H7 (cell line): ENCODE results near the gene U2AF1L4. TPM values are rescaled to one million over a fixed set of nuclear protein-coding genes. Genes with fewer than 3 reads are reported as not detected.

Experiments
- DNase-seq: peaks from one replicate; pipeline ENCODE4 v3.0.0; 2012
- H3K27me3 ChIP-seq: 2 replicates; pipeline ENCODE4 v1.6.0; 2011; ENCODE audit warnings: mild to moderate bottlenecking, low read length; ENCODE audit not compliant: control insufficient read depth, insufficient read depth
- H3K36me3 ChIP-seq: replicated peaks from 2 replicates; pipeline ENCODE4 v1.5.1; 2011; ENCODE audit warnings: low read length; ENCODE audit not compliant: control insufficient read depth, insufficient read depth
- H3K4me3 ChIP-seq: 2 replicates; pipeline ENCODE4 v1.5.1; 2011; ENCODE audit warnings: low read depth, mild to moderate bottlenecking, control low read depth, low read length, moderate library complexity; ENCODE audit not compliant: insufficient read depth
- total RNA-seq: library from RNA; depleted of rRNA; stranded (reverse); fragments of >200 nt; shearing (Covaris generic); gene quantifications from 2 replicates; pipeline ENCODE4 v1.2.3, GENCODE V29; 2014

U2AF1L4 gene
- total RNA-seq, 1 experiment from 2014 or later = 11.6 TPM

GRCh38 chr19:35712567-35713505 is 32.4 kb downstream of the U2AF1L4 start:
- DNase-seq = peak; percentile 80
- H3K36me3 ChIP-seq = no peaks in the 10 kb centered on the region
- peaks cover 3% of the 10 kb centered on the region for H3K27me3 ChIP-seq
- no peak overlapping the region for H3K4me3 ChIP-seq

DNA sequence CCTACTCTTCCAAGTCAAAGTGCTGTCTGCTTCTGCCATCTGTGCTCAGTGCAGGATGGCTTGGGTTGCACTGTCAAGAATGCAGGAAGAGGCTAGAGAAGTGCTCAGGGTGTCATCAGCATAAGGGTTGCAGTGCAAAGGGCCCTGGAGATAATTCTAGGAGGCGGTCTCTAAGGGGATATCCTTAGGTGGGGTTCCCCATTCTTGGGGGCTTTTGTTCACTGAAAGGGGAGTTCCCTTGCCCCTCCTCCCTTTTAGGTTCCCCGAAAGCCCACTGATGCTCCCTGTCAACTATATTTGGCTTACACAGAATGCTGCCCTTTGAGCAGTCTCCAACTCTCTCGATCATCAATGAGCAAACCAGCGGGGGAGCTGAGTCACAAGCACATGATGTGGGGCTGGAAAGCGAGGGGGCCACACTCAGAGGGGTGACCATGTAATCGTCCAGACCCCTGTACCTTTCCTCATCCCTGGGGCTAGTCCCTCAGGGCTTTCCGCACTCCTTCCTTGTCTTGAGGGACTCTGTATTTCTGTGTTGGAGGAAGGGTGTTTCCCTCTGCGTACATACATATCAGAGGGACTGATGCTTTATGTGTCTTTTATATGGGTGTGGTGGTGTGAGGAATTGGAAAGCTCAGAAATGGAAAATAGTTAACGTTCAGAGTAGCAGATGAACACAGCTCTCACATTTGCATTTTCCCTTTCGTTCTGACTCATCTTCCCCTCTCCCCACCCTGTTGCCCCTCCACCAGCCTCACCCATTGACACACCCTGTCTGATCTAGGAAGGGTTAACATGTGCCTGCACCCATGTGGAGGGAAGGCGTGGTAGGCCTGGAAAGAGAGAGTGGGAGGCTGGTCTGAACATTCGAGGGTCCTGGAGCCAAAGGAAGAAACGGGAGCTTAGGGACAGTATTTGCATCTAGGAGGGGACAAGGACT is 34.2 kb downstream of the U2AF1L4 start:
- no peak for DNase-seq
- H3K4me3 ChIP-seq = no peak overlapping the region
- H3K27me3 ChIP-seq = peaks cover 3% of the 10 kb centered on the region
- no peaks in the 10 kb centered on the region for H3K36me3 ChIP-seq

GRCh38 chr19:35708391-35708790 is 36.8 kb downstream of the U2AF1L4 start:
- Histone ChIP-seq H3K27me3 (peaks cover 10% of the 10 kb centered on the region), H3K4me3 (no peak overlapping the region), H3K36me3 (no peaks in the 10 kb centered on the region)
- no peak for DNase-seq

GRCh38 chr19:35704218-35704617 is 41.0 kb downstream of the U2AF1L4 start, which contains the start of gene ZBTB32:
Gene ZBTB32, plus strand, starts transcription at chr19:35704558. Its CDS starts 10,069 bp downstream, at chr19:35714627.
- DNase-seq = peak; percentile 93
- Histone ChIP-seq H3K27me3 (peaks cover 14% of the 10 kb centered on the region), H3K36me3 (no peaks in the 10 kb centered on the region), H3K4me3 (no peak within 1 kb of the TSS)

GRCh38 chr19:35703343-35703742 is 41.9 kb downstream of the U2AF1L4 start:
- Histone ChIP-seq H3K4me3 (no peak overlapping the region), H3K27me3 (peaks cover 14% of the 10 kb centered on the region), H3K36me3 (no peaks in the 10 kb centered on the region)
- DNase-seq = peak; percentile 78

DNA sequence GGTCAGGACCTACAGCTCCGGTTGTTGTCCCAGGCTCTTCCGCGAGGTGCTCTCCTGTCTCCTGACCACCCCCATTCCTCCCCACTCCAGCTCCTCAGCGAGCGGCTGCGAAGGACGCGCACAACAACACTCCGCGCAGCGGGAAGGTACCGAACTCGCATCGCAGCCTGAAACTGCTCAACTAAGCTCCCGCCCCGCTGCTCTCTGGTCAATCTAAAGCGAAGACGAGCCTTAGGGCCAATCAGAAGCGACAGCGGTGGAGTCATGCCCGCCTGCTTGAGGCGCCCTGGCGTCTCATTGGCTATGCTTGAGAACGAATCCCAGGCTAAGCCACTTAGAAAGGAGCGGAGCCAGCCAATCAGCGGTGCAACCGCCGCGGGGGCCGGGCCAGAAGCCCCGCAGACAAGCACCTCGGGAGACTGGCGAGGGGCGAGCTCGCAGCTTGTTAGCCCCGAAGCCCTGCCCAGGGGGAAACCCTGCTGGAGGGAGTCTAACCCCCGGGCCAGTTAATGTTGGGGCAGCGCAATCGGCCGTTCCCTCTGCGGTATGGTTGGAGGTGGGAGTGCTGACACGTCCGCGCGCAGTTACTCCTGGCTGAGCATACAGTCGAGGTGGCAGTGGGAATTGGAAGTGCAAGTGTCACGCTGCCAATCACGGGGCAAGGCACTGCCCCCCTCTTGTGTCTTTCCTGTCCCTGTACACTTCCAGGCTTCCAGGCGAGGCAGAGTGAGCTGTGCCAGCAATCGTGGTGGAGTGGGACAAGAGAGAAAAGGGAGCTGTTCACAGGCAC is 42.8 kb downstream of the U2AF1L4 start:
- Histone ChIP-seq H3K4me3 (peak overlapping the region; percentile 64), H3K27me3 (peaks cover 14% of the 10 kb centered on the region), H3K36me3 (no peaks in the 10 kb centered on the region)
- peak; percentile 97 for DNase-seq

GRCh38 chr19:35696835-35697234 is 48.4 kb downstream of the U2AF1L4 start:
- H3K27me3 ChIP-seq = no peaks in the 10 kb centered on the region; the same call in 1 of the 2 replicates
- H3K36me3 ChIP-seq = no peaks in the 10 kb centered on the region
- no peak overlapping the region for H3K4me3 ChIP-seq
- DNase-seq = no peak

GRCh38 chr19:35695895-35696422 is 49.3 kb downstream of the U2AF1L4 start:
- Histone ChIP-seq H3K27me3 (no peaks in the 10 kb centered on the region; the same call in 1 of the 2 replicates), H3K4me3 (no peak overlapping the region), H3K36me3 (no peaks in the 10 kb centered on the region)
- DNase-seq = no peak

DNA sequence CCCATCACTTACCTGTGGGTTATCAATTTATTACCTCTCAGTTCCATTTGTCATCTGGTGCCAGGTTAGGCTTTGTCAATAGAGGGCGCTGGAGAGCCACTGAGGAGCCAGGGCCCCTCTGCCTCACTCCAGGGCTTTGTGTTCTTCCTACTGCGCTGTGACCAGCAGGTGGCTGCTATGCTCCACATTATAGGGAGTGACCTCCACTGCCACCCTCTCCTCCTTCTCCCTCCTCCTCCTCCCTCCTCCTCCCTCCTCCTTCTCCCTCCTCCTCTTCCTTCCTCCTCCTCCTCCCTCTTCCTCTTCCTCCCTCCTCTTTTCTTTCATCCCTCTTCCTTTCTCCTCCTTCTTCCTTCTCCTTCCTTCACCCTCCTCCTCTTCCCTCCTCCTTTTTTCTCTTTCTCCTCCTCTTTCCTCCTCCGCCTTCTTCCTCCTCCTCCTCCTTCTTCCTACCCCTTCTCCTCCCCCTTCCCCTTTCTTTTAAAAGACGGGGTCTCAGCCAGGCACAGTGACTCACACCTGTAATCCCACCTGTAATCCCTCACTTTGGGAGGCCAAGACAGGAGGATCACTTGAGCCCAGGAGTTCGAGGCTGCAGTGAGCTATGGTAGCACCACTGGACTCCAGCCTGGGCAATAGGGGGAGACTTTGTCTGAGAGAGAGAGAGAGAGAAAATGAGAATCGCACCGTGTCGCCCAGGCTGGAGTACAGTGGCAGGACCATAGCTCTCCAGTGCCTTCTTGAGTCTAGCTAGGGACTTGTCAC is 51.2 kb downstream of the U2AF1L4 start:
- Histone ChIP-seq H3K36me3 (no peaks in the 10 kb centered on the region), H3K4me3 (no peak overlapping the region), H3K27me3 (no peaks in the 10 kb centered on the region; the same call in 1 of the 2 replicates)
- DNase-seq = peak; percentile 93

- no peaks in the 10 kb centered on the region for H3K36me3 ChIP-seq
- no peaks in the 10 kb centered on the region; the same call in 1 of the 2 replicates for H3K27me3 ChIP-seq
- H3K4me3 ChIP-seq = no peak overlapping the region
- peak; percentile 50 for DNase-seq
Measured at GRCh38 chr19:35693422-35693821, 51.8 kb downstream of the U2AF1L4 start.
